DMS153 (cell line): Measurements from ENCODE around the gene ZNF672.
A peak's percentile ranks its signal among the peaks of the same experiment; 100 is the strongest.
"Not testable (repeated sequence)": the region's sequence is repeated elsewhere in the genome, so short reads cannot be mapped to it uniquely, and the experiment has no call there.

Source experiments
- DNase-seq: peaks from one replicate; lab custom pipeline; 2025; lab: John Stamatoyannopoulos, UW

Gene ZNF672

DNA sequence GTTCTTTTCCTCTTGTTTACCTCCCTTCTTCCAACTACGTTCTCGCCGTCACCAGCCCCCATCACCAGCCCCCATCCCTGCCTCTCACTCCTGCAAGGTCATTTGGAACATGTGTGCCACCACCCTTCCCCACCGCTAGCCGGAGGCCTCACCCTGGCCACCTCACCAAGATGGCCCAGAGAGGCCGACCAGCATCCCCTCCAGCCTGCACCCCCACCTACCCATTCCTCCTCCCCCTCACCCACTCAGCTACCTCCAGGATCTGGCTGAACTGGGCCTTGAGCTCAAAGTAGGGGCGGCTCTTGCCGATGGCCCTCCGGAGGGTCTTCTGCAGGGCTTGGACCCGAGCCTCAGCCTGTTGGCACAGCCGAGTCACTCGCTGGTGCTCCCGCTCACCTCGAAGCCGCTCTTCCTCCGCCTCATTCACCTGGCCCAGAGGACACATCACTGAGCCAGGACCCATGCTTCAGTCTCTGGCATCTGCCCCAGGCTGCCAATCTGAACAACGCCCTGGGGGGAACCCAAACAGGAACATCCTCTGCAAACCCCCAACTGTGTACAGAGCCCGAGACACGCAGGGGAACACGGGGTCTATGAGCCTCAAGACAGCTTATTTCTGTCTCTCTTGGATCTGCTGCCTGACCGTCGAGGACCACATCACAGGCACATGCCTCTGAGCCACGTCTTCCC, 25.1 kb upstream of the ZNF672 start:
- DNase-seq: no peak

DNA sequence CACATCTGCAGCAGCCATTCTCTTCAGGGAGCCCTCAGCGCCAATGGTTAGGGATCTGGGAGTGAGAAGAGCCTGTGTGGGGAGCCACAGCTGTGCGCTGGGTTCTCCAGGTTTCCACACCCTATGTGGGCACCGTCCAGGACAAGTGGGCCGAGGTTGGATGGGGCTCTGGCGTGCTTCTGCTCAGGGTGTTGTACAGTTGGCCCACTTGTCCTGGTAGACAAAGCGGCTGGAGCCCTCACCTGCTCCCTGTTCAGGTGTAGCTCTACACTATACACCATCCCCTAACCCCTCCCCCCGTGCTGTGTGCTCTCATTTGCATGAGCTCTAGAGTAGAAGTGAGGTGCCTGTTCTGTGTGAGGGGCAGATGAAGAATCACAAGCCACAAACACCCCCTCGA, 24.5 kb upstream of the ZNF672 start:
- no peak for DNase-seq

DNA sequence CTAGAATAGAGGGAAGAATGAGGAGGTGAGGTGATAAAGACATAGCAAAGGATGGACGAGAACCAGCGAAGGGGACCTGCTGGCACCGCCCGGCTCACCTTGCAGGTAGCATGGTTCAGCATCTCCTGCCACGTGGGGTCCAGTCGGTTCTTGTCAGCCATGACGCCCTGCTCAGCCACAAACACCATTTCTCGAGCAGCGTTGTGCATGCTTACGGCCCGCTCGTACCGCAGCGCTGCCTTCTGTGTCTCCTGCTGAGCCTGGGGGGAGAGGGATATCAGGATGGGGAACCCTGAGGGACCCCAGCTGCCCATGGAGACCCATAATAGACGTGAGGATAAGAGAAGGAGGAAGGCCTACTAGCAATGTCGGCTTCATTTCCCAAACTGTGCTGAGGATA, 23.7 kb upstream of the ZNF672 start:
- DNase-seq: no peak

DNA sequence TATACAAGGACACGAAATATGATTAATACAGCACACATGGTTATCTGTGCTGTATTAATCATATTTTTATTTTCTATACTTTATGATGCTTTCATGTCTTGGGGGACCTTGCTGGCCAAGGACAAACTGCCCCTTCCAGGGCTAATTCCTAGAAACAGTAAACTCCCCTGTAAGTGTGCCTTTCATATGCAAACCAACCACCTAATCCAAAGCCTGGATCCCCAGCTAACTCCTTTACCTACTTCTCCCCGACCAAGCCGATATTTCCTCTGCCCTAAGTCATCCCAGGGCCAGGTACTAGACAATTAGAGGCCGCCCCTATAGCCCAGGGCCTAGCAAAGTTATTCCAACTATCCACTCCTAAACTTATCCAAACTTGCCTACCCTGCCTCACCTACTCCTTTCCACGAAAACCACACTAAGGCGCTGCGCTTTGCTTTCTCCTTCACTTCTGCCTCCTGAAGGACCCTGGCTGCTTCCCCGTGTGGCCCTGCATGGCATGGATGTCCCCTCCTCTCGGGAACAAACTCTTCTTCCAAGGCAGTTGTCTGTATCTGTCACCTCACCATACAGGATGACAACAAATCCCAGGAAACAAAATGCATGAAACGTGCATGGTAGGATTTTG, 22.5 kb upstream of the ZNF672 start:
- no peak for DNase-seq

DNA sequence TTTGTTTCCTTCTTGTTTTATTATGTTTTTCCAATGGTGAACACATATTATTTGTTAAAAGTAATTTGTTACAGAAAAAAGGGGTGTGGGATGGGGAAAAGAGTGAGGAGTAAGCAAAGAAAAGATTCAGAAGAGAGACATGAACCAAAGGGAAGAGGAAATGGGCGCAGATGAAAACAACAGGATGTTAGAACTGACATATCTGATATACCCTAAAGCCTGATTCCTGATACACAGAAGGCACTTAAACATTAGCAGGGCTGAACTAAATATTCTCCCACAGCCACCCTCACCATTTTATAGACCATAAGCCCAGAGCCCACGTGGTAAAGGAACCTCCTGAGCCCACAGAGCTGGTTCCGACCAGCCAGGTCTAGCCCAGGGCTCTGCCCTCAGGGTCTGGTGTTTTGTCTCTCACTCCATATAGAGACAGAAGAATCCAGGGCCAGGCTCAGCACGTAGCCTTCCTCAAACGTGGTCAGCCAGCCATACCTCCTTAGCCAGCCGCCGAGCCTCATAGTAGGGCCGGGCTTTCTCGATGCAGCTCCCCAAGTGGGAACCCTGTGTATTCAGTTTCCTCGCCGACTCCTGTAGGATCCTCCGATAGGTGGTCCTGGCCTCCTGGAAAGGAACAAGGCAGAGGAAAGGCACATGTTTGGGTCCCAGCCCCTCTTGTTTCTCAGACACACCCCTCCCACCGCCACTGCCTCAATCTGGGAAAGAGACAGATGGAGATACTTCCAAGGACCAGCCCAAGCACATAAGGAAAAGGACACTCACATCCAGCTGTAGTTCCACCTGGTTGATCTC, 21.8 kb upstream of the ZNF672 start:
- DNase-seq: no peak

DNA sequence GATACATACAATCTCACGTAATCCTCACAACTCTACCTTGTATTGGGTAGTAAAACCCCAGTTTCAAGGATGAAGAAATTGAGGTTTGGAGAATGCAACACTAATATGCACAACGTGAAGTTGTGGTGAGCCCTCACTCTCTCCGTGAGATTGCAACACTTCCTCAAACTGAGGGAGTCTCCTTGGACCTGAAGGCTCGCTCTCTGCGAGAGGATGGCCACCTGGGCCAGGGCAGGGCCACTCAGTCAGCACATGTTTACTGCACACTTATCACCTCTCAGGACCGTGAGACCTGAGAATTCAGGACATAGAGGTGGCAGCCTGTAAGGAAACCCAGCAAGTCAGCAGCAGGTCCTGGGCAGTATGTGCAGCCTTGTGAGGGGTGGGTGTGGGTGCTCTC, 21.0 kb upstream of the ZNF672 start:
- DNase-seq: no peak

DNA sequence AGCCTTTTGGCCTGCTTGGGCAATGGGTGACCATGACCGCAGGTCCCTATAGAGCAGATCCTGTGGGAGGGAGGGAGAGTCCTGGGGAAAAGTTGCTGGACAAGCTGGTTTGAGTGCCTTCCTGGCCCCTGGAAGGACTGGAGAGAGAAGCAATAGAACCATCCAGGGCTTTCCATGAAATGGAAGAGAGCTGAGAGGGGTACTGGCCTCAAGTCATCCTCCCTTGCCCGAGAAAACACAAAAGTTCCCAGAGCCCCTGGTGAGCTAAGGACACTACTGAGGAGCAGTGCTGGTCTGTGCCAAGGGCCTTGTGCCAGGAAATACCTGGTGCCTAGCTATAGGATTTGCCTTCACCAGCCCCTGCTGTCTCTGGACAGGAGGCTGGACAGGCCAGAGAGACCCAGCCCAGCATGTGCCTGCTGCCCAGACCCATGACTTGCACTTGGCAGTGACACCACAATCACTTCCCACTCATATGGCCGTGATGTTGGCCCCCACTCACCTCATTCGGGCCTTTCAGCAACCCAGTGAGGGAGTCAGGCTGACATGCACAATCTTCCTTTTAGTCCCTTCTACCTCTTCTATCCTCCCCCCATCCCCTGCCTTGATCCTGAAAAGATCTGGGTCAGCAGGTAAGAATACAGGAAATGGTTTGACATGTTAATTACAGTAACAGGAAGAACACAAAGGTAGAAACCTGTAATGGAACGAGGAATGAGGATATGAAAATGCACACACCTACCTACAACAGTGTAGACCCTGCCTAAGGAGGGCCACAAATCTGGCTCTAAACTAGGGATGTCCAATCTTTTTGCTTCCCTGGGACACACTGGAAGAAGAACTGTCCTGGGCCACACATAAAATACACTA, 19.3 kb upstream of the ZNF672 start:
- DNase-seq: no peak

DNA sequence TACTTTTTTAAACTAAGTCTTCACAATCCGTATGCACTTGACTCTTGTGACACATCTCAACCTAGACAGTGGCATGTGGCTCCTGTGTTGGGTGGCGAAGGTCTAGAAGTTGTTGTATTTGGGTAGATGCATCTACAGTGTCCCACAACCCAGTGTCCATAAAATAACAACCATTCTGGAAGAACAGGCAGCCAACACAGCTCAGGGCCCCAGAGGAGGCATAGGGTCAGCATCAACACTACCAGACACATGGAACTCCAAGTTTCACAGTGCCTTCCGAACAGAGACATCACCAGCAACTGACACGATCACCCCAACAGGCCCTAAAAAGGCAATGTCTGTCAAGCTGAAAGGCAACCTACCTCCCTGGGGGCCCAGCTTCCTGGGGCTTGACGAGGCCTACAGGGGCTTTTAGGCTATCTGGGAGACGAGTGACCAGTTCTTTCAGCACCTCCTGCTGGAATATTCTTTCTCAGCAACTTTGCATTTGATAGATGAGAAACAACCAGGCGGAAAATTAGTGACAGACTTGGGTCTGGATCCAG, 17.9 kb upstream of the ZNF672 start:
- no peak for DNase-seq

DNA sequence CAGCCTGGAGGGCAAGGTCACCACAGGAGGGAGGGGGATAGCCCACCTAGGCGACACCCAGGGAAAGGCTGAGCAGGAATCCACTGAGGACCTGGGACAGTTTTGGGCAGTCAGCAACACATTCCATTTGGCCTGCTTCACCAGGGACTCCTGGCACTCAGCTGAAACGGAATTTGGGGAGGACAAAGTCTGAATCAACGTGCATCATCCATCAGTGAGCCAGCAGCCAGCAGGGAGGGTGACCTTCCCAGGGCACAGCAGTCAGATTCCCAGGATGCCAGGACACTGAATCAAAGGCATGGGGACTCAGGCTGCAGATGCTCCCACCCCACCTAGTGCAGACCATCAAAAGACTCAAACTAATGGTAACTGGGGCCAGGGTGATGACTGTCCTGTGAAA, 16.9 kb upstream of the ZNF672 start:
- no peak for DNase-seq

DNA sequence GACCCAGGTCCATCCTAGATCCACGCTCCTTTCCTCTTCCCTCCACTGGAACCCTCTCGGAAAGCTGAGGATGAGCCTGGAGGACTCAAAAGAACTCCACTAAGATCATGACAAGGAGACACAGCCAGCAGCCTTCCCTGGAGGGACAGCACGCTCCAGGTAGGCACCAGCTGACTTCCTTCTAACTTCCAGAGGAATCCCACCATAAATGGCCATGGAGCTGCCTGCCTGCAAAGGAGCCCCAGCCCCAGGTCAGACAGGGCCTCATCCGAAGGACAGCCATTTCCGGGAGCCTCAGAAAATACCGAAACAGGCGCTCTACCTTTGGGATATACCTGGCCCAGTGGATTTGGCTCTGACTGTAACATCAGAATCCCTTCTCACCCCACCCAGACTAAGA, 16.4 kb upstream of the ZNF672 start:
- no peak for DNase-seq

DNA sequence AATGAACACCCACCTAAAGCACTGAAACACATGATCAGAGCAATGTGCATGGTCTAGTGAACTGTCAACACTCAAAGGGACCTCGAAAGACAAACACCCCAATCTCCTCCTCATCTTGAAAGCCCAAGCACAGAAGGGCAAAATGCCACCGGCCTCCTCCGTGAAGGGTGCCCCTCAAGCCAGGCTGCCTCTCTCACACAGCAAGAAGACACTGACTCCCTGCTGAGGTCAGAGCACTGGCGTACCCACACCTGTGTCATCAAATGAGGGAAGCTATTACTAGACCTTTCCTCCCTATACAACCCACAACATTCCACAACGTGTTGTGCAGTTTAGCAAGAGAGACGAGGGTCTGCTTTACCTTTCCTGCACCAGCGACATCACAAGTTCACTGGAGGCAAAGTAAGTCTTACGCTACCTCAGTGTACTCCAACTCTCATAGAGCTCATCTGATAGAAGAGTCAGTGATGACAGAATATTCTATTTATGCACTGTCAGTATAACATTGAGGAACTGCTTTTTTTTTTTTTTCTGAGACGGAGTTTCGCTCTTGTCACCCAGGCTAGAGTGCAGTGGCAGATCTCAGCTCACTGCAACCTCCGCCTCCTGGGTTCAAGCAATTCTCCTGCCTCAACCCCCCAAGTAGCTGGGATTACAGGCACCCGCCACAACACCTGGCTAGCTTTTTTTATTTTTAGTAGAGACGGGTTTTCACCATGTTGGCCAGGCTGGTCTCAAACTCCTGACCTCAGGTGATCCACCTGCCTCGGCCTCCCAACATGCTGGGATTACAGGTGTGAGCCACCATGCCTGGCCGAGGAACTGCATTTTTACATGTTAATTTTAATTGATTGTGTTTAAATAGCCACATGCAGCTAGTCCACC, 15.6 kb upstream of the ZNF672 start:
- no peak for DNase-seq

DNA sequence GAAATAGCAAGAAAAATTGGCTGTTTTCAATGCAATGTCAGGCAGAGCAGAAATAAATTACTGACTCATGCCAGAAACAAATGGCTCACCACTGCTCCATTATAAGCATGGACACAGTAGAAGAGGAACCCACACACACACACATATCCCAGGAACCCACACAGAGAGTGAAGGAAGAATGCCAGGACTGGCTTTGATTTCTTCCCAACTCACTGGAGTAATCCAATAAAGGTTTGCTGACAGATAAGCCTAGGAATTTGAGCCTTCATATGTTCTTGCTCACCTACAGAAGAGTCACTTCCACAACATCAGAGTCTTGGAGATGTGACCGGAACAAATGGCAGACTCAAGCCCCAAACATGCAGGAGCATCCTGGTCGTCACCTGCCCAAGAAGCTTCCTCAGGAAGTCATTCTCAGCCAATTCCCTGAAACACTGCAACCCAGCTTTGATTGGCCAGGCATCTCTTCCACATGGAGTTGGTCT, 14.5 kb upstream of the ZNF672 start:
- no peak for DNase-seq

DNA sequence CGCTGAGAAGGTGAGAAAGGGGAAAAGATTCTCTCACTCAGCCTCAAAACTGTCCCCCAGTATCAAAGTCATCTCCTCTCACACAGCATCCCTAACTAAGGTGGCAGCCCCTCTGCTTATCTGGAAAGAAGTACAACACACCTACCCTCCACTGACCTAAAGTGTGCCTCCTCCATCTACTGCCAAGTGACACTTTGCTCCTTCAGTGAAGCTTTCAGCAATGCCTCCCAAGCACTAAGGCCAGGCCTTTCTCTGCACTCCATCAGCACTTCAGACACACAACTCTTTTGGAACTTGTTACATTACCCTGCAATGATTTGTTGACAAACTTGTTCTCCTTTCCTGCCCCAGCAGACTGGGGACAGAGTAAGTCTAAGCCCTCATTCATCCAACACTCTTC, 13.7 kb upstream of the ZNF672 start:
- DNase-seq: no peak

DNA sequence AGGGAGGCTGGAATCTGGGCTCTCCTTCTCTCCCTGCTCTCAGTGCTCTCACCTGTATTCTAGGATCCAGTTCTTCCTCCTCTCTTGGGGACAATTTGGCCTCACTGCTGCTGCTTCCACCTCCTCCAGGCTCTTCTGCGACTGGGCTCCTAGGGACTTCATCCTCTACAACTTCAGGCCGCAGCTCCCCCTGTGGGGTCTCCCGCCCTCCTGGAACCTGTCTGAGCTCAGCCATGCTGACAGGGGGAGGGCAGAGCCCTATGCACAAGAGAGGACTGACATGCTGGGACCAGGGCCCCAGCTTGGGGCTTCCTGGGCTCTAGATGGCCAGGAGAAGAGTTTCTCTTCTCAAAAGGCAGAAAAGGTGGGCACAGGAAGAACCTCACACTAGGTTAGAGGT, 13.3 kb upstream of the ZNF672 start:
- no peak for DNase-seq

DNA sequence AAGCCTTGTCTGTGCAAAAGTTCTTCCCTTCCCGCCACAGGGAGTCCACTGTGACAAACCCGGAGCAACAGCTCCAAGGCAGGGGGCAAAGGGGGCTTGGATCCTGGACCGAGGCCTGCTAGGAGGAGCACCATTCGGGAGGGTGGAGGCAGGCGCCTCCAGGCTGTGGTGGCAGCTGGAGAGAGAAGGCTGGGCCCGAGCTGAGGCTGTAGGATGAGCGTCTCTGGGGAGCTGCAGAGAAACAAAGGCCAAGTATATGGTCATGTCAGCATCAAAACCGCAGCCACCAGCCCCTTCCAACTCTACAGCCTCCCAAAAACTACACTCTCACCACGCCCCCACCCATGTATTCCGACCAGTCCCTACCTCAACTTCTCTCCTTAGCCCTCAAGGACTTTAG, 12.9 kb upstream of the ZNF672 start:
- DNase-seq: no peak

DNA sequence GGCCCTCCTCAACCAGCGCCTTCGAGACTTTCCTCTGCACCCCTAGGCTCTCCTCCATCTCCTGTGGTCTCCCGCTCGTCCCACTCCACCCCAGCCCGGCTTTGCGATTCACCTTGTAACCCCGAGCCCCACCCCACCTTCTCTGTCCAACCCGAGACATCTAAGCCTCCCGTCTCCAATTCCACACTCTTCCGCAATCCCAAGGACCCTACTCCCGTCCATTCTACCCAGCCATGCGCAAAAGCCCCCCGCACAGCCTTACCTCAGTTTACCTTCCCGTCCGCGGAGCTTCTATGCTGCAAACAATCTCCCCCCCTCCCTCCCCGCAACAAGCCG, 12.5 kb upstream of the ZNF672 start:
- no peak for DNase-seq

DNA sequence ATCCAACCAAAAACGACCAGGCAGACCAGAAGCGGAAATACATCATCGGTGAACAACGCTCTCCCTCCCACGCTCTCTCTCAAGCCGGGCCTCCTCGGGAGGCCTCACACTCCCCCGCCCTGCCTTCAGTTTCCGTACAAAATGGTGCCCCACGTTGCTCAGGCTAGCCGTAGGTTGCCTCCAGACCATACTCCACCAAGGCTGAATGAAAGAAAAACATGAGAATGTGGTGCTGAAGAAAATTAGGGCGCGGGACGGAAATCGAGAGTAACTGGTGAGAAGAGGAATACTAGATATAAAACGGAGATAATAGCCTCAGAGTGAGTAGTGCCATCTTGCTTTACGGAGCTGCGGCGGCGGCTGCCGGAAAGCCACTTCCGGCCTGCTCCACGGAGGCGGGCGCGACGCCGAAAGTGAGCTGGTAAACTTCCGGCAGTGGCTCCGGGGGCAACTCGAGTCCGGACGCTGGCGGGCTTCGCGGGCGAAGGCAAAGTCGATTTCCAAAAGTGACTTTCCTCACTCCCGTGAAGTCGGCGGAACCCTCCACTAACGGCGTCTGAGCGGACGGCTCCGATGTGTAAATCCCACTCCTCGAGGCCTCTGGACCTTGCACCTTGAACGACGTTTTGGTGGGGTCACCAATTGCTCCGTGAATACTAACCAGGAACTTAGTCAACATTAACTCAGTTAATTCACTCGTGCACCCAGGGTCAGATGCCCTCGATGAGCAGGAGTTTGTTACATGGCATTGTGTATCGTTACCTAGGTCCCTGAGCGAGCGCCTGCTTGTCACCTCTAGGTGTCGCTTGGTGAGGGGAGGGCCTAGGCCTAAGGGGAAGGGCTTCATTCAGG, 11.9 kb upstream of the ZNF672 start, which contains the start of gene SH3BP5L:
TSS of gene SH3BP5L (minus strand) at position 7 of the 852 bp plus-strand sequence. CDS start 980 bp downstream, outside the sequence.
- DNase-seq: peak; percentile 96

DNA sequence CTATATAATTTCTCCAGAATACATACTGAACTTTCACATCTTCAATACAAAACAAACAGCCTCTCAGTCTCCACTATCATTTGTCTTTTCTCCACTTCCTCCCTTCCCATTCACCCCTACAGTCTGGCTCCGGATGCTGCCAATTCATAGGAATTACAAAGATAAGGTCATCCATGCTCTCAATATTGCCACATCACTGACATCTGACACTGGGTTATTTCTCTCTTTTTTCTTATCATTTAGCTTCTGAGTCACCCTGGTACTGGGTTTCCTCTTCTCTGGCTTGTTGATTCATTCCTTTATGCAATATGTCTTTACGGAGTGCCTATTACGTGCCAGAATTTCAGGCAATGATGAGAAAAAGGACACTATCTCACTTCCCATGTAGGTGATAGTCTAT, 9.2 kb upstream of the ZNF672 start:
- no peak for DNase-seq

DNA sequence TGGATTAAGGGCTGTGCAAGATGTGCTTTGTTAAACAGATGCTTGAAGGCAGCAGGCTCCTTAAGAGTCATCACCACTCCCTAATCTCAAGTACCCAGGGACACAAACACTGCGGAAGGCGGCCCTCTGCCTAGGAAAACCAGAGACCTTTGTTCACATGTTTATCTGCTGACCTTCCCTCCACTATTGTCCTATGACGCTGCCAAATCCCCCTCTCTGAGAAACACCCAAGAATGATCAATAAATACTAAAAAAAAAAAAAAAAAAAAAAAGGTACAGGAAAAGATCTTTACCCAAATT, 7.4 kb upstream of the ZNF672 start:
- DNase-seq: not testable (repeated sequence)

DNA sequence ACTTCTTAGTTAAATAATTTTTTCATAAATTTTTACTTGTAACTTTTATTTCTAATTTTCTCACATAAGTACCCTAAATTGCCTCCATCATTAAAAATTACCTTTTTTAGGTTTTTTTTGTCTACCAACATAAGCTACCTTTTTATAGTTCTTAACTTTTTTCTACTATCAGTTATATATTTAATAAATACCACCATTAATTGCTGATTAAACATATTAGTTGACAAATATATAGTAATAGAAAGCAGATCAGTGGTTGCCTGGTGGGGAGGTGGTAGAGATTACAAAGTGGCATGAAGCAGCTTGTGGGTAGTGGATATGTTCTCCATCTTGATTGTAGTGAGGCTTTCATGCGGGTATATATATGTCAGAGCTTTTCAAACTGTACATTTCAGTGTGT, 6.2 kb upstream of the ZNF672 start:
- no peak for DNase-seq
